Bronchial epithelial cell (primary cell): ENCODE results near the gene KCNMB2. TPM values are rescaled to one million over a fixed set of nuclear protein-coding genes. Genes with fewer than 3 reads are reported as not detected.

Experiments
- DNase-seq: peaks from one replicate; pipeline ENCODE4 v3.0.0-alpha.2; 2010; ENCODE audit warnings: low read depth
- FAIRE-seq: peaks from 2 replicates; lab custom pipeline; 2011; peaks lifted over from hg19 to GRCh38; lab: Jason Lieb, UNC
- H3K27me3 ChIP-seq: 2 replicates; pipeline ENCODE4 v1.5.1; 2011; ENCODE audit warnings: low read length; ENCODE audit not compliant: control insufficient read depth, insufficient read depth
- H3K36me3 ChIP-seq: 2 replicates; pipeline ENCODE4 v1.5.1; 2011; ENCODE audit warnings: low read length; ENCODE audit not compliant: control insufficient read depth, insufficient read depth
- H3K4me3 ChIP-seq: 2 replicates; pipeline ENCODE4 v1.5.1; 2011; ENCODE audit warnings: mild to moderate bottlenecking, low read depth, low read length, control low read depth
- CTCF ChIP-seq: IDR thresholded peaks from 2 replicates; pipeline ENCODE4 v1.5.1; 2011; ENCODE audit warnings: mild to moderate bottlenecking, moderate library complexity, low read length, control low read depth, inconsistent platforms; ENCODE audit not compliant: insufficient read depth, severe bottlenecking
- total RNA-seq: library from RNA; depleted of rRNA; stranded (reverse); fragments of >200 nt; gene quantifications from 2 replicates; pipeline ENCODE4 v1.2.1, GENCODE V29; 2014

Gene KCNMB2
- total RNA-seq, 1 donor from 2014 or later, result not detected

- TF ChIP-seq CTCF, result no peak
- Histone ChIP-seq H3K36me3 (no peaks in the 10 kb centered on the region), H3K27me3 (no peaks in the 10 kb centered on the region), H3K4me3 (no peak overlapping the region)
- peak; percentile 47 for FAIRE-seq
- no peak for DNase-seq
These were observed 13.8 kb upstream of the KCNMB2 start for GRCh38 chr3:178522200-178523052.

GRCh38 chr3:178525251-178525650, 11.0 kb upstream of the KCNMB2 start:
- Histone ChIP-seq H3K4me3 (no peak overlapping the region), H3K27me3 (peaks cover 3% of the 10 kb centered on the region), H3K36me3 (no peaks in the 10 kb centered on the region)
- no peak for TF ChIP-seq CTCF
- no peak for DNase-seq
- no peak for FAIRE-seq

- no peak for TF ChIP-seq CTCF
- no peak for DNase-seq
- no peak for FAIRE-seq
These were observed 9.9 kb upstream of the KCNMB2 start for GRCh38 chr3:178526291-178526690.

GRCh38 chr3:178527981-178528380, 8.3 kb upstream of the KCNMB2 start:
- TF ChIP-seq CTCF, result no peak
- no peak overlapping the region for H3K4me3 ChIP-seq
- H3K36me3 ChIP-seq, result no peaks in the 10 kb centered on the region
- no peak for DNase-seq
- H3K27me3 ChIP-seq, result peaks cover 3% of the 10 kb centered on the region
- no peak for FAIRE-seq

More at GRCh38 chr3:178526291-178526690, 9.9 kb upstream of the KCNMB2 start:
- no peak overlapping the region for H3K4me3 ChIP-seq
- no peaks in the 10 kb centered on the region for H3K36me3 ChIP-seq
- H3K27me3 ChIP-seq, result peaks cover 3% of the 10 kb centered on the region

- no peak for TF ChIP-seq CTCF
- no peak for FAIRE-seq
These were observed 6.5 kb upstream of the KCNMB2 start for GRCh38 chr3:178529606-178530225.

More at GRCh38 chr3:178529606-178530225, 6.5 kb upstream of the KCNMB2 start:
- H3K27me3 ChIP-seq, result peaks cover 3% of the 10 kb centered on the region
- no peaks in the 10 kb centered on the region for H3K36me3 ChIP-seq
- DNase-seq, result no peak
- no peak overlapping the region for H3K4me3 ChIP-seq
